Stimulated activated CD4-positive, alpha-beta T cell treated with anti-CD3 and anti-CD28 coated beads, Interleukin-2, amount 100 ng/mL, for 24 hours (primary cell): ENCODE results near the gene TMEM250.
"Not testable (repeated sequence)": the region's sequence is repeated elsewhere in the genome, so short reads cannot be mapped to it uniquely, and the experiment has no call there.

ENCODE experiments used
- DNase-seq, 2 donors: peaks; one replicate each; pipeline ENCODE4 v3.0.0-alpha.2; 2020

TMEM250 gene, protein sequence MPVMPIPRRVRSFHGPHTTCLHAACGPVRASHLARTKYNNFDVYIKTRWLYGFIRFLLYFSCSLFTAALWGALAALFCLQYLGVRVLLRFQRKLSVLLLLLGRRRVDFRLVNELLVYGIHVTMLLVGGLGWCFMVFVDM

DNA sequence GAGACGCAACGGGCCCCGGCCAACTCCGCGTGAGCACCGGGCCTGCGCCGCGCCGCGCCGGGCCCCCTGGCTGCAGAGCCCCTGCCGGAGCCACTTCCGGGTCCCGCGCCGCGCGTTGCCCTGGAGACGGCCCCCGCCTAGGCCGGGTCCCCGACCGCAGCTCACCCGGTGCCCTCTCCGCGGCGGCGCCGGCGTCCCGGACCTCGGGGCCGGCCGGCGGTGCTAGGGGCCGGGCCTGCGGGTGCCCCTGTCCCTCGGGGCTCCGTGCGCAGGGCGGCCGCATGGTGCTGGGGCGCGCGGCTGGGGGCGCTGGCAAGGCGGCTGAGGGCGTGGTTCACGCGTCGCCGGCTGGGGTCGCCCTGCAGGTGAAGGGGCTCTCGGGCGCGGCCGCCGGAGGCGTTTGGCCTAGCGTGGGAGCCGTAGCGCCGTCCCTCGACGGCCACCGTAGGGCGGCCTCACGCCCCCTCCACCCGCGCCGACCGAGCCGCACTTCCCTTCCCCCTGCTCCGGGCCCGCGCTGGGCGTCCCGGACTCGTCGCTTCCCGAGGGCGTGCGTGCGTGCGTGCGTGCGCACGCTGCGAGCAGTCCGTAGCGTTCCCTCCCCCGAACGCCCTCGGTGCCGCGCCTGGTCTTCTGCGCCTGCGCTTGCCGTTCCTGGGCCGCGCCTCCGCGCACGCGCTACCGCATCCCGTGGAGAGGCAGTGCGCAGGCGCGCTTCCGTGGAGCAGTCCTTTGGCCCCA, at the start of gene TMEM250:
Gene TMEM250 (minus strand): TSS at position 556 of the 741 bp plus-strand sequence. CDS start 1,975 bp downstream, outside the sequence.
- DNase-seq: peak; percentile 96

DNA sequence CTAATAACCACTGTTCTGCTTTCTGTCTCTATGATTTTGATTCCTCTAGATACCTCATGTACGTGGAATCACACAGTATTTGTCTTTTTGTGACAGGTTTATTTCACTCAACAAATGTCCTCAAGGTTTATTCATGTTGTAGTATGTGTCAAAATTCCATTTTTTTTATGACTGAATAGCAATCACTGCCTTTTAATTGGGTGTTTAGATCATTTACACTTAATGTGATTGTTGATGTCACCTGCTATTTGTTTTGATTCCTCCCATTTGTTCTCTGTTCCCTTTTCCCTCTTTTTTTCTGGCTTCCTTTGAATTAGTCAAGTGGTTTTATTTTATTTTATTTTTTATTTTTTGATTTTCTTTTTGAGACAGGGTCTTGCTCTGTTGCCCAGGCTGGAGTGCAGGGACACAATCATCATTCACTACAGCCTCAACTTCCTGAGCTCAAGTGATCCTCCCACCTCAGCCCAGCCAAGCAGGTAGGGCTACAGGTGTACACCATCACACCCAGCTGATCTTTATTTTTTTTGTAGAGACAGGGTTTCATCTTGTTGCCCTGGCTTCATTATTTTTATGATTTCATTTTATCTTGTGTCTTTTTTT, 44.7 kb upstream of the TMEM250 start:
- no peak for DNase-seq

DNA sequence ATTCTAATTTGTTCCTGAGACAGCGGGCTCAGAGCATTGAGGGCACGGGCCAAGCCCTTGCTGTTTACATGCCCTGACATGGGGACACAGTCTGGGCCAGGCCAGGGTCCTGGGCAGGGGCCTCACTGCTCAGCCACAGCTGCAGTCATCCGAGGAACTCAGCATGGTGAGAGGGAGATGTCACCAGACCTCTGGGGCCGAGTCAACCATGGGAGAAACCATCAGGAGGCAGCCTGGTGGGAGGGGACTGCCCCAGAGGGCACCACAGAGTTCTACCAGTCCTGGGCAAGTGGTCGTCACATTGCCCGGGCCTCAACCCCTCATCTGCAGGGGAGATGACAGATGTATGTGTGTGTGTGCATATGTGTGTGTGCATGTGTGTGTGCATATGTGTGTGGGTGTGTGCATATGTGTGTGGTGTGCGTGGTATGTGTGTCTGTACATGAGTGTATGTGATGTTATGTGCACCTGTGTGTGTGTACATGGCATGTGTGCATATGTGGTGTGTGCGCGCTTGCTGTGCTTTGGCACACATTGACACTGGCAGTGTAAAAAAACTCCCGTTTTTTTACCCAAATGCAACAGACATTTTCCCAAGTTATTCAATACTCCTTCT, 42.4 kb upstream of the TMEM250 start:
- no peak for DNase-seq

DNA sequence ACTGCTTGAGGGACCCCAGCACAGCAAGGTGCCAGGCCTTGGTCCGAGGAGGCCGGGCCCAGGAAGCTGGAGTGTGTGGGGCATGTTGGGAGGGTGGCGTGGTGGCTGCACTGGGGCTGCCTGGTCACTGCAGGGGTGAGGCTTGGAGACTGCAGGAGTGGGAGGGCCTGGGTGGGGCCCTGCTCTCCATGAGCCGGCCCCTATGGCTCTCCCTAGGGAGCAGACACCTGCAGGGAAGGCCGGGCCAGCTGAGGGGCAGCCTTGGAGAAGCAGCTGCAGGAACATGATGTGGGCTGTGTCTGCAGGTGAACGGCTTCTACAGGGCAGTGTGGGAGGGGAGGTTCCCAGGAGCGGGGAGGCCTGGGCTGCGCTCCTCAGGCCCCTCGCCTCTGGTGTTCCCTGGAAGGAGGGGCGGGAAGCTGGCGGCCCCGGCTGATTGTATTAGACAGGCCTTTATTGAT, 41.7 kb upstream of the TMEM250 start:
- no peak for DNase-seq

DNA sequence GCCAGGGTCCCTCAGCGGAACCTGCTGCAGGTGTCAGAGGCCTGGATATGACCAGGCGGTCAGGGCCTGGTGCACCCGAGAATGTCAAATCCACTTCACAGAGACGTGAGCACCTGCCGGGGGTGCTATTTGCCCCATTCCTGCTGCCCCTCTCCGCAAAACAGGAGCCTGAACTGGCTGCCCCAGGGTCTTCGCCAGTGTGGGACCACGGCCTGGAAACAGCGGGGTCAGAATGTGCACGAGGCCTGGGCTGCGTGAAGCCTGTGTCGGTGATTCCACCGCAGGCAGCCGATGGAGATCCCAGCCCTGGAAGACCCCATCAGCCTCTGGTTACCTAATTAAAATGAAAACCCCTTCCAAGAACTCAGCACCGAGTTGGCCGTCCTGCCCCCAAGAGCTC, 41.2 kb upstream of the TMEM250 start:
- DNase-seq: no peak

DNA sequence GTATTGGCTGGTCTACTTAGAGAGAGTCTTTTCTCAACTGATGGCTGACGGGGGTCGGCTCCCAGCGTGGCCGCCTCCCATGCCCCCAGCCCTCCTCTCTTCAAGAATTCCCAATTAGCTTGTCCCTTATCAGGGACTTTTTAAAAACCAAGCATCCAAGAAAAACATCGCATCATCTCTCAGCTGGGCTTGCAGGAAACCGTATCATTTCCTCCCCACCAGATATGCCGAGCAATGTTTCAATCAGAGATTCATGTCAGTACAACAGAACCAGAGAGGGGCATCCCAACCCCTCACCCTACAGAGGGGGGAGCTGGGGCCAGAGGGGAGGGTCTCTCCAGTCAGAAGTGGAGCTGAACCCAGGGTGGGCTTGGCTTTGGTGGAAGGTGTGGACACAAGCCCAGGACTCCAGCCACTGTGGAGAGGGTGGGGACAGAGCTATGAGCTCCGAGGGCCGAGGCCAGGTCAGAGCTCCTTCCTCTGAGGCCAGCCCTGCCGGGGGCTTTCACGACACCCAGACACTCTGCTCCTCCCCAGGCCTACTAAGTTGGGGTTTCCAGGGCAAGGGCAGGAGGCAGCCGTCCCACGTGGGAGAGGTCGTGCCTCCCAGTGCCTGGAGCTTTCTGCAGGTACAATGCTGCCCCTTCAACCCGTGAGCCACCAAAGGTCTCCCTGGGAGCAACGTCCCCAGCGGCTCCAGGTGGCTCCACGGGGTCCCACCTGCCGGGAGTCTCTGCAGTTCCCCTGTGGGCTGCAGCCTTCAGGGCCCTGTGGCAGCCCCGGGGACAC, 39.0 kb upstream of the TMEM250 start:
- no peak for DNase-seq

DNA sequence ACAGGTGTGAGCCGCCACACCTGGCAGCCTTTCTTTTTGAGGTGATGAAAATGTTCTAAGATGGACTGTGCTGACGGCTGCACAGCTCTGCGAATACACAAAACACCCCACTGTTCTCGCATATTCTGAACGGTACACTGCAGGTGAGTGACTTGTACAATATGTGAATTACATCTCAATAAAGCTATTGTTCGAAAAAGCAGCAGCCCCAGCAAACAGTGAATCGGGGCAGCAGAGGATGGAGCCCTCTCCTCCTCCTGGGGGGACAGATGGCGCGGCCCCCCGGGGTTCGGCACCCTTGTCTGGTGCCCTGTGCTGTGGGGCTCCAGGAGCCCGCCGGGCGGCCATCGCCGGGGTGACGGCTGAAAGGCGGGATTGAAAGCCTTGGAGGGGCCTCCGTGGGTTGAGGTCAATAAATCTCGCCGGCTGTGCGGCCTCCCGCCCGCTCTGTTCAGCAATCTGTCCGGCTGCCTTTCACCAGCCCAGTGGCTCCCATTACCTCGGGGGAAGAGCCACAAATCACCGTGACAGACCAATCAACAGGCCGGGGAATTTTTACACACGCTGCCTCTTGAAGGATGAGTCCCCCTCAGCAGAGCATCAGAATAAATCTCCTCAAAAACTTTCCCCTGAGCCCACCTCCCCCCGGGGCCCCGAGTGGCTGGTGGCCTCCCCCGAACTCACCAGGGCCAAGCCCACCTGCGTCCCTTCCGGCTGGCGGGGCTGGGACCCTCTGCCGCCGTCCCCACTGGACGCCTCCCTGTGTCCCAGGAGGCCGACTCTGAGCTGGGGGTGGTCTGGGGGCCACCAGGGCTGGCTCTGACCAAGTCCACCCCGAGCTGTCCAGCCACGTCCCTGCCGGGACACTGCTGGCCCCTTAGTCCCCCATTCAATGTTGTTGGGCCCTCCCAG, 37.8 kb upstream of the TMEM250 start:
- no peak for DNase-seq

DNA sequence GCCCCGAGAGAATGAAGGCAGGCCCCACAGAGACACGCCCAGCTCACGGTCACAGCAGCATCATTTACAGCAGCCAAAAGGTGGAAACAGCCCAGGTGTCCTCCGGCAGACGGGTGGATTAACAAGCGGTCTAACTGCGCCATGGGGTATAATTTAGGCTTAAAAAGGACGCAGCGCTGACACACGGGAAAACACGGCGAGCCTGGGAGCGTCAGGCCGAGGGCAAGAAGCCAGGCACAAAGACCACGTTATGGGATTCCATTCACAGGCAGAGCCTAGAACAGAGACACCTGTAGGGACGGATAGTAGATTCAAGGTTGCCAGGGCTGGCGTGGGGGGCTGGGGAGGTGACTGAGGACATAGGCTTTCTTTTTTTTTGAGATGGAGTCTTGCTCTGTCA, 36.9 kb upstream of the TMEM250 start:
- no peak for DNase-seq

DNA sequence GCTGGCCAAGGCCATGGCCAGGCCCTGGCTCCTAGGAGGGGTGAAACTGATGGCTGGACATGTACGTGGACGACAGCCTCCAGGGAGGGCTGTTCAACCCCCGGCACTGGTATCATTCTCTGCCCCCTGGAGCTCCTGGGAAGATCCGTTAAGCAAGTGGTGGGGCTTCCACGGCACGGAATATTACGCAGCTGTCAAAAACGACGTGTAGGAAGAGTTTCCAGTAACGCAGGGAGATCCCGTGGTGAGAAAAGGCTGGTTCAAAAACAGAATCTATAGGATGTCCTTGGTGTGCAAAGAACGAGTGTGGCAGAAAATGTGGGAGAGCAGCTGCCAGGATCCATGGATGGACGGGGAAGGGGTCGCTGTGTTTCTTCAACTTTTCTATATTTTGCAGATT, 36.3 kb upstream of the TMEM250 start:
- no peak for DNase-seq

DNA sequence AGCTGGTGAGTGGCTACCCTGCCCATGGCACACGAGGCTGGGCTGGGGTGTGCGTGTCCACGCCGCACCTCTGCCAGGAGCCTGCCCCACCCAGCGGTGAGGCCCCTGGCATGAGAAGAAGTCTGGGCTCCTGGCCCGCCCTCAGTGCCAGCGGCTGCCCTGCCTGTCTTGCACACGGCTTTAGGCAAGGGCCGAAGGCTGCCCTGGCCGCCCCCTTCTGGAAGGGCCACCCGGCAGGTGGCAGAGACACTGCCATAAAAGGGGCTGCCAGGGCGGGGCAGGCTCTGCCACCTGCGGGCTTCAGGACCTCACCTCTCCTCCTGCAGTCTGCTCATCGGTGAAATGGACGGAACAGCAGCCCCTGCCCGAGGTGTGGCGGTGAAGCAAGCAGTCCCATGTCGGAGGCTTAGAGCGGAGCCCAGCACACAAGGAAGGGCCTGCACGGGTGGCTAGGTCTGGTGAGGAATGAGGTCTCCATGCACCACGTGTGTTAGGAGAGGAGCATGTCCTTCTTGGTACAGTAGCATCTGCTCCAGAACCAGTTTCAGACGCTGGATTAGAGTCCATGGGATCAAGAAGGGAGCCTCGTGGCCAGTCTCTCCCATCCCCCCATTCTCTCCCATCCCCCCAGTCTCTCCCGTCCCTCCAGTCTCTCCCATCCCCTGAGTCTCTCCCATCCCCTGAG, 34.8 kb upstream of the TMEM250 start:
- DNase-seq: no peak

DNA sequence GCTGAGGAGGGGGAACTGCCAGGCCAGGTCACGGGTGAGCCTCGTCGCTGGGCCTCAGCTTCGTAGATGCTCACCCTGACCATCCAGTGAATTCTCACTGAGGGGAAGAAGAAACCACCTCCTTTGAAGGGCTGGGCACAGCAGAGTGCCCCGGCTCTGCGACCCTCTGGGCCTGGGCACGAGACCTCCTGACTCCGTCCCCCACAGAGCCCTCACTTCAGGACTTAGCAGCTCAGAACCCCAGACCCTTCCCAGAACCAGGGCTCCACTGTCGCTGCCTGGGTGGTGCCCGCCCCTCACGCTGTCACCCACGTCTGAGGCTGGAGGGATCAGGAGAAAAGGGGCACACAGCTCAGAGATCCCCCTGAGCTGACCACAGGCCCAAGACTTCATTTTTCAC, 34.3 kb upstream of the TMEM250 start:
- no peak for DNase-seq

DNA sequence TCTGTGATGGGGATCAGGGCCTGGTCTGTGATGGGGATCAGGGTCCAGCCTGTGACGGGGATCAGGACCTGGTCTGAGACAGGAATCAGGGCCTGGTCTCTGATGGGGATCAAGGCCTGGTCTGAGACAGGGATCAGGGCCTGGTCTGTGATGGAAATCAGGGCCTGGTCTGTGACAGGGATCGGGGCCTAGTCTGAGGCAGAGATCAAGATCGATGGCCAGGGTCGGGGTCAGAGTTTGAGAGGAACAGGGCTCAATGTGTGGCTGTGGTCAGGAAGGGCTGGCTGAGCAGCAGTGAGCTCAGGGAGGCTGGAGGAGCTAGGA, 33.8 kb upstream of the TMEM250 start:
- DNase-seq: no peak

DNA sequence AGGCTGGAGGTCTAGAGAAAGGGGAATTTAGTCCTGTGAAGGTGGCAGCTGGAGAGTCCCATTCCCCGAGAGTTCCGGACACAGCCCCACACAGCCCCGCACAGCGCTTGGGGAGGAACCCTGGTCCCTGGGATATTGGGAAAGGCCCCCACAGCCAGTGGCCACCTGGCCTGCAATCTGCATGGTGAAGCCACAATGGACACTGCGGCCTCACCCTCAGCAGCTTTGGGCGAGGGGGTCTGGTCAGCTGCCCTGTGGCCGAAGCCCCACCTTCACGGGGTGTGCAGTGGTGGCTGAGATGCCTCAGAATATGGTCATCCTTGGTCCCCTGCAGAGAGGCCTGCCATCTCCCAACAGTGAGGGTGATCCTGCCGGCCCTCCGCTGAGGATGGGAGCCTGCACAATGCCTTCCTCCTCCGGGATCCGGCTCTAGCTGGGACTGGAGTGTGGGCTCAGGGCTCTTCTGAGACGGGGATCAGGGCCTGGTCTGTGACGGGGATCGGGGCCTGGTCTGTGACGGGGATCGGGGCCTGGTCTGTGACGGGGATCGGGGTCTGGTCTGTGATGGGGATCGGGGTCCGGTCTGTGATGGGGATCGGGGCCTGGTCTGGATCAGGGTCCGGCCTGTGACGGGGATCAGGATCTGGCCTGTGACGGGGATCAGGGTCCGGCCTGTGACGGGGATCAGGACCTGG, 33.3 kb upstream of the TMEM250 start:
- DNase-seq: no peak

DNA sequence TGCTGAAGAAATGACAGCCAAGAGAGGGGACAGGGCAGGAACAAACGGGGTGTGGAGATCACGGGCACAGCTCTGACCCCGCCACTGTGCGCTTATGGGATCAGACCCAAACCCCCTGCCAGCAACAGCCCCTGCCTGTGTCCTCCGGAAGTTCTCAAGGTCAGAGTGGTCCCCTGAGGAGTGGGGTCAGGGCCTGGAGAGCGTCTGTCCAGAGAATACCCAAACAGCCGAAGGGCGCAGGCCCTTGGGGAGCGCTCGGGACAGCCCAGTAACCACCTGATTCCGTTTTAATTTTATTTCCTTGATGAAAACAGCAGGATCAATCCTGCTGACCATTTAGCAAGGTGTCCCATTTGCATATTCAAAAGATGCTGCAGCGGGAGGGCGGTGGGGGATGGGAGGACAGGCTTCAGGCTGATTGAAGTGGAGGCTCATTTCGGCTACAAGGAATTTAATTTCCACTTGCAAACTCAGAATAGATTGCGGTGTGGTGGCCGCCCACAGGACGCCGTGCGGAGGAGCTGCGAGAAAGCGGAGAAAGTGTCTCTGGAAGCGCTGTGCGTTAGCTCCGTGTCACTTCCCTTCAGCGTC, 32.6 kb upstream of the TMEM250 start:
- DNase-seq: no peak

DNA sequence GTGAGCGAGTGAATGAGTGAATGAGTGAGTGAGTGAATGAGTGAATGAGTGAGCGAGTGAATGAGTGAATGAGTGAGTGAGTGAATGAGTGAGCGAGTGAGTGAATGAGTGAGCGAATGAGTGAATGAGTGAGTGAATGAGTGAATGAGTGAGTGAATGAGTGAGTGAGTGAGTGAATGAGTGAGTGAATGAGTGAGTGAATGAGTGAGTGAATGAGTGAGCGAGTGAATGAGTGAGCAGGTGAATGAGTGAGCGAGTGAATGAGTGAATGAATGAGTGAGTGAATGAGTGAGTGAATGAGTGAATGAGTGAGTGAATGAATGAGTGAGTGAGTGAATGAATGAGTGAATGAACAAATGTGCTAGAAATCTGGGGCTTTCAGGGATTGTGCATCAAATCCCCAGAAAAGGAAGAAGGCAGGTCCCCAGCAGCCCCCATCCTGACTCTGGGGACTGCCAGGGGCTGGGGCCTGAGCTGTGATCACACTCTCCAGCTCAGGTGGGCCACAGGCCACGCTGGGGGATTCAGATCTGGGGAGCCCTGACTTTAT, 32.1 kb upstream of the TMEM250 start:
- DNase-seq: not testable (repeated sequence)

DNA sequence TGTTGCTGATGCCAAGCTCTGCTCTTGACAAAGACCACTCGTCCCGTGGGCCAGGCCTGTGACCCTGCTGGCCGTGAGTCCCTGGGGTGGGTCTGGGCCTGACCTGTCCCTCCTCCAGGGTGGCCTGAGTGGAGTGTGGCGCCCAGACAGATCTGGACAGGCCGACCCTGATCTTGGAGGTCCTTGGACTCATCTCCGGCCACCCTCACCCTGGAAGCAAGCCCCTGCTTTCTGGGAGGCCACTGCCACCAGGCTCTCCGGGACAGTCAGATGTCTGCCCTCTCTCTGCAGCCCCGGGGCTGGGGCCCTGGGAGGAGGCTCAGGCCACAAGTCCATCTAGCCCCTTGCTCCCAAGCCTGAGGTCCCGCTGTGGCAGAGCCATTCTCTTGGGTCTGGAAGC, 31.2 kb upstream of the TMEM250 start:
- no peak for DNase-seq

DNA sequence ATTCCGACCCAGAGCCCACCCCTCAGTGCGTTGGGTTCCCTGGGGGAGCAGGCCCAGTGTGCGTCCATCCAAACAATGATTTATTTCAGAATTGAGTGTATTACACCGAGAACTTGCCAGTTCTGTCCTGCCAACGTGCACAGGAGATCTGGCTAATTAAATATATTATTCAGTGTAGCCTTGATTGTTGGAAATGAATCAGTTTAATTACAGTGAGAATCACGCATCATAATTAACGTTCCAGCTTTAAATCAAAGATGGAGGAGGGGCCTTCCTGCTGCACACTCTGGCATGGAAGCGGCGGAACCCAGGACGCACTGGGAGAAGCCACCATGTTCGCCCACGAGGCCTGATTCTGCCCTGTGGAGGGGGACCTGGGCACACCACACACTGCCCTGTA, 30.7 kb upstream of the TMEM250 start:
- DNase-seq: no peak

DNA sequence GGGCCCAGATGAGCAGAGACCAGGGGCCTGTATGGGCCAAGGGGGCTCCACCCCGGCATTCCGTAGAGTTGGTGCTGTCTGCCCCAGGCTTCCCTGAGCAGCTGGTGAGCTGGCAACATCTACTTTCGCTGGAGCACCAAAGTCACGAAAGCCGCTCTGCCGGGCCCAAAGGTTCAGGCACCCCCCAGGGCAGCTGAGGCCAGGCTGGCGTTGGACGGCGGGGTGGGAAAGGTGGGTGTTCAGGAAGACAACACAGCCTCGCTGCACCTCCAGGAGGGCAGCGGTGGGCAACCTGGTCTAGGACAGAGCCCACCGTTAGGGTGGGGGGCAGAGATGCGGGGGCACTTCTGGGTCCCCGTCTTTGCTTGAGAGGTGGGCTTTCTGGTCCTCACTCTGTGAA, 30.1 kb upstream of the TMEM250 start:
- no peak for DNase-seq

DNA sequence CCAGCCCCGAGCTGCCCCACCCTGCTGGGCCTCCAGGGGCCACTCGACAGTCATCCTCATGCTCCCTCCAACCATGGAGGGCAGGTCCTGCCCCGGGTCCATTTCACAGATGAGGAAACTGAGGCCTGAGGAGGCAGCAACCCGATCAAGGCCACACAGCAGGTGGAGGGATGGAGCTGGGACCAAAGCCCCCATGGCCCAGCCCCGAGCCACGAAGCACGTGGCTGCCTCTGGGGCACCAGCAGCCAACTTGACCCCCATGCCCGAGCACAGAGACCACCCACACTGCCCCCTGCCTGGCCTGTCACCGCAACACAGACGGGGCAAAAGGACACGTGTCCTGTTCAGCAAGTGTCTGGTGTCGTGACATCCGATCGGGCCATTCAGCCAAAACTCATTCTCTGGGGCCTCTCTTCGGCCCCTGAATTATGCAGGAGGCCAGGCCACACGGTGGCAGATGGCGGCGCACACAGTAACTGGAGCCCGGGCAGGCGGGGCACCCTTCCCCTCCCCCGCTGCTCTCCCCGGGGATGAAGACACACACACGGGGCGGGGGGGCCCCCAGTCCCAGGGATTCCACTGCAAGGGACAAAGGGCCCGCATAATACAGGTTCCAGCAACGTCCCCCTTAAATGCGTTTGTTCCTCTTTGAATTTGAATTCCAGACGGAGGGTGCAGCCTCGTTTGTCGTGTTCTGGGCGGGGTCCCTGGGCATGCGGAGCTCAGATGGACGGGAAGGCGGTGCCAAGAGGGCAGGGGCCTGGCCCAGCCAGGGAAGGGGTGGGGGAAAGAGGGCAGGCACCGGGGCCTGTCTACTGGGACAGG, 29.4 kb upstream of the TMEM250 start:
- DNase-seq: no peak
